Ishikawa (cell line): Measurements from ENCODE around the gene SAT2.

ENCODE experiments used
- CEBPB ChIP-seq: IDR thresholded peaks from 2 replicates; pipeline ENCODE4 v1.6.1; 2012
- CREB1 ChIP-seq: IDR thresholded peaks from 2 replicates; pipeline ENCODE4 v1.6.1; 2012; ENCODE audit warnings: low read depth
- EGR1 ChIP-seq: IDR thresholded peaks from 2 replicates; pipeline ENCODE4 v1.6.1; 2012
- EP300 ChIP-seq: IDR thresholded peaks from 2 replicates; pipeline ENCODE4 v1.6.1; 2012; ENCODE audit warnings: borderline replicate concordance
- FOXM1 ChIP-seq: IDR thresholded peaks from 2 replicates; pipeline ENCODE4 v1.6.1; 2012; ENCODE audit warnings: low read depth, borderline replicate concordance
- MAX ChIP-seq: IDR thresholded peaks from 2 replicates; pipeline ENCODE4 v1.6.1; 2012
- NFIC ChIP-seq: IDR thresholded peaks from 2 replicates; pipeline ENCODE4 v1.6.1; 2012
- RAD21 ChIP-seq: IDR thresholded peaks from 2 replicates; pipeline ENCODE4 v1.6.1; 2012; ENCODE audit warnings: low read depth
- TAF1 ChIP-seq: IDR thresholded peaks from 2 replicates; pipeline ENCODE4 v1.6.1; 2012; ENCODE audit warnings: low read depth, mild to moderate bottlenecking
- TCF12 ChIP-seq: IDR thresholded peaks from 2 replicates; pipeline ENCODE4 v1.6.1; 2012; ENCODE audit warnings: low read depth
- TEAD4 ChIP-seq: IDR thresholded peaks from 2 replicates; pipeline ENCODE4 v1.6.1; 2012
- YY1 ChIP-seq: IDR thresholded peaks from 2 replicates; pipeline ENCODE4 v1.6.1; 2012; ENCODE audit warnings: low read depth
- ZBTB7A ChIP-seq: IDR thresholded peaks from 2 replicates; pipeline ENCODE4 v1.6.1; 2012; ENCODE audit warnings: low read depth
- TF ChIP-seq, protein P1 (sequence below): IDR thresholded peaks from 2 replicates; pipeline ENCODE4 v1.6.1; 2012
- TF ChIP-seq, protein P2 (sequence below): IDR thresholded peaks from 2 replicates; pipeline ENCODE4 v1.6.1; 2012; ENCODE audit warnings: low read depth, mild to moderate bottlenecking

The SAT2 gene

DNA sequence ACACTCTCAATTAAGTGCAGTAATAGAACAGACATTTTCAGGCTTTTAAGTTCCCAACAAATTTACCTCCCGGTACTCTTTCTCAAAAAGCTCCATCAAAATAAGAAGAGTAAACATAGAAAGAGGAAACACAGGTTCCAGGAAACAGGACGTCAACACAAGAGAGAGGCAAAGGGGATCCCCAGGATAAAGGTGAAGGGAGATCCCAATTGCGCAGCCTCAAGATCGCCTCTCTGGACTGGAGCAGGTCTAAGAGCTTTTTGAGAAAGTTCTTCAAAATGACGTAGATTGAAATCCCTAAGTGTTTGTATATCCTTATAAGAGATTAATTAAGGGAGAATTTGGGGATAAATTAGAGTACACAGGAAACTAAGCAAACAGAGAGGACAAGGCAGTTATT, 9.0 kb downstream of the SAT2 start:
- no peak for TF ChIP-seq FOXM1
- TF ChIP-seq YY1, result no peak
- TF ChIP-seq MAX, result no peak
- no peak for TF ChIP-seq TCF12
- TF ChIP-seq TAF1, result no peak

DNA sequence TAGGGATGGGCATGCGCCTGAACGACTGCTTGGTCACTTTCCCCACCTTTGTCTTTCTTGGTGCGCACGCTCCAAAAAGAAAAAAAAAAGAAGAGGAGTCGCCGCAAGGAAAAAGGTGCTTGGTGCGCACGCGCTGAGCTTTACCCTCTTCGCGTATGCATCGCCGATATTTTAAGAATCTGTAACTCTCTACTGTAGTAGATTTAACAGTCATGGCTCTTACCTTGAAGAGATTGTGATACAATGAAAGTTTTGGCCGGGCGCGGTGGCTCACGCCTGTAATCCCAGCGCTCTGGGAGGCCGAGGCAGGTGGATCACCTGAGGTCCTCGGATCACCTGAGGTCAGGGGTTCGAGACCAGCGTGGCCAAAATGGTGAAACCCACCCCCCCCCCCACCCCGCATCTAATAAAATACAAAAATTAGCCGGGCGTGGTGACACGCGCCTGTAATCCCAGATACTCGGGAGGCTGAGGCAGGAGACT, 12.3 kb downstream of the SAT2 start:
- no peak for TF ChIP-seq TEAD4
- TF ChIP-seq TCF12, result no peak
- peak; percentile 42; the same call in 1 of the 2 replicates for TF ChIP-seq MAX
- no peak for TF ChIP-seq EGR1
- no peak for TF ChIP-seq RAD21
- TF ChIP-seq NFIC, result no peak
- no peak for TF ChIP-seq CEBPB

DNA sequence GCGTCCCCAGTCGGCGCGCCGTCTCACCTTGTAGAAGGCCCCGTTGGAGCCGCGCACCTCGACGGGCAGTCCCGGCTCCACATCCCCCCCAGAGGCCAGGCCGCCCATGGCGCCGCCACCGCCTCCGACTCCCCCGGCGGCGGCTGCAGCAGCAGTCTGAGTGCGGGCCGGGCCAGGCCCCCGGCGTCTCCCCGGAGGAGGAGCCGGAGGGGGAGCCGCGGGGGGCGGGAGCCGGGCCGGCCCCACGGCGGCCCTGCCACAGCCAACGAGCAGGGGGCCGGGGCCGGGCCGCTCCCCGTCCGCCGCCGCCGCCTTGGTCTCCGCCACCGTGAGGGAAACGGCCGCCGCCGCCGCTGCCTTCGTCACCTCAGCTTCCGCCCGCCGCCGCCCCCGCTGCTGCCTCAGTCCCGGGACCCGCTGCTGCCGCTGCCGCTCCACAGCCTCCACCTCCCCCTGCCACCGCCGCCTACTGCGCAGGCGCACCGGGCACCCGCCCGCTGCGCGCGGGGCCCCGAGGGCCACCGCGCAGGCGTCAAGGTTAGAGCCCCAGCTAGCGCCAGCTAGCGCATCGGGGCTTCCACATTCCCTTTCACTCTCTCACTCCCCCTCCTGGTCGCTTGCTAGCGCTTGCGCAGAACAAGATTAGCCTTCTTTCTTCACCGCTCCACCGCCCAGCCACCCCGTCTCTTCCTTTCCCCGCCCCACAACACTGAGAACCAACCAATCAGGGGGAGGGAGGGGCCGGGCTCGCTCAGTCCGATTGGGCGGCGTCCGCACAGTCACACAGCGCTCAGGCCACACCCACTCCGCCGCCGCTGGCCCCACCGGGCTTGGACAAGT, 13.0 kb downstream of the SAT2 start, which contains the start of gene FXR2:
FXR2 (minus strand) TSS at position 473 of the 840 bp plus-strand sequence; CDS start at position 108, 365 bp downstream.
- TF ChIP-seq CREB1, result 0 out of 2 replicates have a peak, but pooled peaks have one; percentile 50
- TF ChIP-seq ZBTB7A, result peak; percentile 81
- no peak for TF ChIP-seq YY1
- TF ChIP-seq, protein P1, sequence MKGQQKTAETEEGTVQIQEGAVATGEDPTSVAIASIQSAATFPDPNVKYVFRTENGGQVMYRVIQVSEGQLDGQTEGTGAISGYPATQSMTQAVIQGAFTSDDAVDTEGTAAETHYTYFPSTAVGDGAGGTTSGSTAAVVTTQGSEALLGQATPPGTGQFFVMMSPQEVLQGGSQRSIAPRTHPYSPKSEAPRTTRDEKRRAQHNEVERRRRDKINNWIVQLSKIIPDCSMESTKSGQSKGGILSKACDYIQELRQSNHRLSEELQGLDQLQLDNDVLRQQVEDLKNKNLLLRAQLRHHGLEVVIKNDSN, result no peak; the same call in 1 of the 2 replicates
- TF ChIP-seq MAX, result peak; percentile 29
- TF ChIP-seq, protein P2, sequence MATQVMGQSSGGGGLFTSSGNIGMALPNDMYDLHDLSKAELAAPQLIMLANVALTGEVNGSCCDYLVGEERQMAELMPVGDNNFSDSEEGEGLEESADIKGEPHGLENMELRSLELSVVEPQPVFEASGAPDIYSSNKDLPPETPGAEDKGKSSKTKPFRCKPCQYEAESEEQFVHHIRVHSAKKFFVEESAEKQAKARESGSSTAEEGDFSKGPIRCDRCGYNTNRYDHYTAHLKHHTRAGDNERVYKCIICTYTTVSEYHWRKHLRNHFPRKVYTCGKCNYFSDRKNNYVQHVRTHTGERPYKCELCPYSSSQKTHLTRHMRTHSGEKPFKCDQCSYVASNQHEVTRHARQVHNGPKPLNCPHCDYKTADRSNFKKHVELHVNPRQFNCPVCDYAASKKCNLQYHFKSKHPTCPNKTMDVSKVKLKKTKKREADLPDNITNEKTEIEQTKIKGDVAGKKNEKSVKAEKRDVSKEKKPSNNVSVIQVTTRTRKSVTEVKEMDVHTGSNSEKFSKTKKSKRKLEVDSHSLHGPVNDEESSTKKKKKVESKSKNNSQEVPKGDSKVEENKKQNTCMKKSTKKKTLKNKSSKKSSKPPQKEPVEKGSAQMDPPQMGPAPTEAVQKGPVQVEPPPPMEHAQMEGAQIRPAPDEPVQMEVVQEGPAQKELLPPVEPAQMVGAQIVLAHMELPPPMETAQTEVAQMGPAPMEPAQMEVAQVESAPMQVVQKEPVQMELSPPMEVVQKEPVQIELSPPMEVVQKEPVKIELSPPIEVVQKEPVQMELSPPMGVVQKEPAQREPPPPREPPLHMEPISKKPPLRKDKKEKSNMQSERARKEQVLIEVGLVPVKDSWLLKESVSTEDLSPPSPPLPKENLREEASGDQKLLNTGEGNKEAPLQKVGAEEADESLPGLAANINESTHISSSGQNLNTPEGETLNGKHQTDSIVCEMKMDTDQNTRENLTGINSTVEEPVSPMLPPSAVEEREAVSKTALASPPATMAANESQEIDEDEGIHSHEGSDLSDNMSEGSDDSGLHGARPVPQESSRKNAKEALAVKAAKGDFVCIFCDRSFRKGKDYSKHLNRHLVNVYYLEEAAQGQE, result no peak
- no peak for TF ChIP-seq FOXM1
- TF ChIP-seq RAD21, result no peak
- no peak for TF ChIP-seq NFIC
- TF ChIP-seq TAF1, result no peak; the same call in 1 of the 2 replicates
- TF ChIP-seq TEAD4, result peak; percentile 14
- peak; percentile 64 for TF ChIP-seq EGR1
- no peak for TF ChIP-seq EP300
- TF ChIP-seq TCF12, result no peak
- no peak for TF ChIP-seq CEBPB

DNA sequence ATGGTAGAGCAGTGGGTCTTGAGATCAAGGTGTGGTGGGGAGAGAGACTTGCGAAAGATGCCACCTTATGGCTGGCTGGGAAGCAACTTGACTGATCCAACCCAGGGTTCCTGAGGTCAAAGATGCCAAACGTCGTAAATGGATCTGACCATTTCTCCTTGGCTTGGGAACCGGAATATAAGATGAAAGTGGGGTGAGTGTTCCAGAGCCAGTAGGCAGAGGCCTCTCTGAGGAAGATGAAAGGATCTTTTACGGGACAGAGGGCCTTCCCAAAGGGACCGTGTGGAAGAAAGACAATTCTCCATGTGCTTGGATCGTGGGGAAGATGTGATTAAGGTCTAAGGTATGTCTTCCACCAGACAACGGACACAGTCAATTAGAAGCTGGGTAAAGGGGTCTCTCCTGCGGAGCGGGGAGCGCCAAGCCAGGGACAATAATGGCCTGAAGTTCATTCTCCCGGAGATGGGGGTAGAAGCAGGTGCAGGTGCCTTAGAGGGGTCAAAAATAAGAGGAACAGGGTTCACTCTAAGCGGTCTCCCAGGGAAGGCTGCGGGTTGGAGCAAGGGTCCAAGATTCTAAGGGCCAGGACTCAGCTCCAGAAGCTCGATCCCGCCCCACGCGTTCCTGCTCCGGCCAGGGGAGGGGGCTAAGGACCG, 13.7 kb downstream of the SAT2 start:
- no peak for TF ChIP-seq MAX
- no peak for TF ChIP-seq CEBPB
- no peak for TF ChIP-seq TEAD4
- TF ChIP-seq EP300, result no peak
- no peak for TF ChIP-seq FOXM1
- TF ChIP-seq EGR1, result no peak
- no peak for TF ChIP-seq TAF1
- TF ChIP-seq, protein P1, result no peak
- no peak for TF ChIP-seq RAD21
- TF ChIP-seq ZBTB7A, result no peak
- TF ChIP-seq, protein P2, result no peak
- no peak for TF ChIP-seq YY1
- no peak for TF ChIP-seq TCF12
- no peak for TF ChIP-seq NFIC
- TF ChIP-seq CREB1, result no peak

GRCh38 chr17:7612294-7612640, 15.4 kb downstream of the SAT2 start:
- TF ChIP-seq ZBTB7A, result no peak
- no peak for TF ChIP-seq CEBPB
- TF ChIP-seq TAF1, result no peak
- TF ChIP-seq TEAD4, result no peak
- TF ChIP-seq CREB1, result no peak
- TF ChIP-seq YY1, result no peak
- no peak for TF ChIP-seq TCF12
- TF ChIP-seq EGR1, result no peak
- TF ChIP-seq RAD21, result no peak
- no peak for TF ChIP-seq NFIC
- no peak for TF ChIP-seq MAX
- TF ChIP-seq, protein P2, result no peak
- TF ChIP-seq FOXM1, result no peak
- TF ChIP-seq EP300, result no peak
- TF ChIP-seq, protein P1, result no peak
